DND-41 (cell line): Measurements from ENCODE around the gene SSTR1.

Source experiments
- ATAC-seq: fragments of 200-7000 bp; cut with Tn5 transposase; 3 replicates; pipeline ENCODE4 v1.9.1; 2021; ENCODE audit warnings: low read depth; ENCODE audit not compliant: insufficient read depth
- DNase-seq: peaks from one replicate; pipeline ENCODE4 v3.0.0-alpha.2; 2020
- H2AFZ ChIP-seq: 2 replicates; pipeline ENCODE4 v1.6.0; 2012; ENCODE audit warnings: low read depth, low read length
- H3K27ac ChIP-seq: 2 replicates; pipeline ENCODE4 v1.5.1; 2012; ENCODE audit warnings: low read length, inconsistent platforms
- H3K27me3 ChIP-seq: fragments of 200-600 bp; sonication (generic); 2 replicates; pipeline ENCODE4 v1.6.0; 2012; ENCODE audit warnings: low read length, mild to moderate bottlenecking, inconsistent platforms; ENCODE audit not compliant: insufficient read depth, poor library complexity
- H3K36me3 ChIP-seq: 2 replicates; pipeline ENCODE4 v1.5.1; 2012; ENCODE audit warnings: low read length, inconsistent platforms; ENCODE audit not compliant: insufficient read depth
- H3K4me1 ChIP-seq: 2 replicates; pipeline ENCODE4 v1.5.1; 2012; ENCODE audit warnings: mild to moderate bottlenecking, low read length; ENCODE audit not compliant: insufficient read depth
- H3K4me2 ChIP-seq: 2 replicates; pipeline ENCODE4 v1.6.0; 2012; ENCODE audit warnings: mild to moderate bottlenecking, moderate library complexity, low read length, inconsistent platforms; ENCODE audit not compliant: insufficient read depth
- H3K4me3 ChIP-seq, 2 experiments: fragments of 200-600 bp in 1 of 2; shearing (Covaris generic) in 1 of 2; 2 replicates each; pipeline ENCODE4 v1.5.1; 2012 to 2016; ENCODE audit warnings: inconsistent platforms in 2 of 2, low read length in 2 of 2, mild to moderate bottlenecking in 2 of 2, low read depth in 1 of 2, moderate library complexity in 1 of 2
- H3K79me2 ChIP-seq: 2 replicates; pipeline ENCODE4 v1.6.0; 2012; ENCODE audit warnings: low read length, inconsistent platforms; ENCODE audit not compliant: insufficient read depth
- H3K9ac ChIP-seq: 2 replicates; pipeline ENCODE4 v1.6.0; 2012; ENCODE audit warnings: low read depth, mild to moderate bottlenecking, inconsistent platforms, low read length, moderate library complexity
- H3K9me3 ChIP-seq: 2 replicates; pipeline ENCODE4 v1.5.1; 2012; ENCODE audit warnings: low read length, moderate library complexity, mild to moderate bottlenecking, inconsistent platforms; ENCODE audit not compliant: insufficient read depth, severe bottlenecking
- H4K20me1 ChIP-seq: 2 replicates; pipeline ENCODE4 v1.6.0; 2012; ENCODE audit warnings: low read length; ENCODE audit not compliant: insufficient read depth
- CTCF ChIP-seq: IDR thresholded peaks from 2 replicates; pipeline ENCODE4 v1.5.1; 2012; ENCODE audit warnings: borderline replicate concordance, low read length, moderate library complexity, mild to moderate bottlenecking; ENCODE audit not compliant: poor library complexity, severe bottlenecking; ENCODE audit errors: extremely low read depth
- EZH2 ChIP-seq: IDR thresholded peaks from 3 replicates; pipeline ENCODE4 v1.6.1; 2012; ENCODE audit warnings: borderline replicate concordance, low read depth, mild to moderate bottlenecking, moderate library complexity, low read length, inconsistent platforms; ENCODE audit not compliant: severe bottlenecking

The SSTR1 gene

GRCh38 chr14:38212111-38212510, 4.4 kb downstream of the SSTR1 start:
- Histone ChIP-seq H3K79me2 (no peaks in the 10 kb centered on the region), H4K20me1 (no peaks in the 10 kb centered on the region), H3K27ac (no peak overlapping the region), H3K27me3 (no peaks in the 10 kb centered on the region), H3K9ac (no peak overlapping the region), H2AFZ (no peak overlapping the region), H3K4me1 (no peaks in the 10 kb centered on the region), H3K4me3 (no peak overlapping the region), H3K36me3 (no peaks in the 10 kb centered on the region), H3K9me3 (peaks cover 16% of the 10 kb centered on the region), H3K4me2 (no peak overlapping the region)
- TF ChIP-seq EZH2 (no peak), CTCF (no peak)
- DNase-seq (no peak), ATAC-seq (no peak)

- peaks cover 13% of the 10 kb centered on the region for H3K9me3 ChIP-seq
- TF ChIP-seq EZH2 (no peak), CTCF (no peak)
- ATAC-seq = no peak
- no peaks in the 10 kb centered on the region for H3K4me1 ChIP-seq
- H3K27ac ChIP-seq = no peak overlapping the region
- no peak overlapping the region for H3K4me2 ChIP-seq
- DNase-seq = no peak
- no peak overlapping the region for H3K4me3 ChIP-seq
- H3K27me3 ChIP-seq = no peaks in the 10 kb centered on the region
- H3K79me2 ChIP-seq = no peaks in the 10 kb centered on the region
- H2AFZ ChIP-seq = no peak overlapping the region
- no peaks in the 10 kb centered on the region for H3K36me3 ChIP-seq
- H4K20me1 ChIP-seq = no peaks in the 10 kb centered on the region
- no peak overlapping the region for H3K9ac ChIP-seq
Measured at GRCh38 chr14:38213001-38213400, 5.3 kb downstream of the SSTR1 start.

- Histone ChIP-seq H3K9ac (no peak overlapping the region), H3K4me1 (no peaks in the 10 kb centered on the region), H2AFZ (no peak overlapping the region), H3K36me3 (no peaks in the 10 kb centered on the region), H4K20me1 (no peaks in the 10 kb centered on the region), H3K4me3 (no peak overlapping the region), H3K4me2 (no peak overlapping the region), H3K27me3 (no peaks in the 10 kb centered on the region), H3K79me2 (no peaks in the 10 kb centered on the region), H3K27ac (no peak overlapping the region), H3K9me3 (no peaks in the 10 kb centered on the region)
- TF ChIP-seq EZH2 (no peak), CTCF (no peak)
- ATAC-seq (no peak), DNase-seq (no peak)
Measured at GRCh38 chr14:38217553-38217952, 9.8 kb downstream of the SSTR1 start.

- TF ChIP-seq EZH2 = no peak
- no peak for TF ChIP-seq CTCF
- H3K9ac ChIP-seq = no peak overlapping the region
Measured at GRCh38 chr14:38221077-38221476, 13.4 kb downstream of the SSTR1 start.

More at GRCh38 chr14:38221077-38221476, 13.4 kb downstream of the SSTR1 start:
- Histone ChIP-seq H3K9me3 (no peaks in the 10 kb centered on the region), H3K36me3 (no peaks in the 10 kb centered on the region), H3K27ac (no peak overlapping the region), H4K20me1 (no peaks in the 10 kb centered on the region), H2AFZ (no peak overlapping the region), H3K79me2 (no peaks in the 10 kb centered on the region), H3K4me1 (no peaks in the 10 kb centered on the region), H3K4me2 (no peak overlapping the region), H3K4me3 (no peak overlapping the region), H3K27me3 (no peaks in the 10 kb centered on the region)
- ATAC-seq (no peak), DNase-seq (no peak)
